ENCODE results near the gene DHX35.

DNA sequence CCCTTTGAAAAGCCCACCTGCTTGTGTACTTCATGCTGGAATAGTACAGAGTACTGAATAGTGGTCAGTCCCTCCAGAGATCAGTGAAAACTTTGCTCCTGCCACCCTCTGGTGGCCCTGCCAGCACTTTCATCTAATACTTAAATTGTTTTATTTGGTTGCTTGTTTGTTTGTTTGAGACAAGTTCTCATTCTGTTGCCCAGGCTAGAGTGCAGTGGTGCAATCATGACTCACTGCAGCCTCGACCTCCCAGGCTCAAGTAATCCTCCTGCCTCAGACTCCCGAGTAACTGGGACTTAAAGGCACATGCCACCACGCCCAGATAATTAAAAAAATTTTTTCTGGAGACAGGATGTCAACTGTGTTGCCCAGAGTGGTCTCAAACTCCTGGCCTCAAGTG is 26.9 kb upstream of the DHX35 start:
- TF ChIP-seq, protein P1, sequence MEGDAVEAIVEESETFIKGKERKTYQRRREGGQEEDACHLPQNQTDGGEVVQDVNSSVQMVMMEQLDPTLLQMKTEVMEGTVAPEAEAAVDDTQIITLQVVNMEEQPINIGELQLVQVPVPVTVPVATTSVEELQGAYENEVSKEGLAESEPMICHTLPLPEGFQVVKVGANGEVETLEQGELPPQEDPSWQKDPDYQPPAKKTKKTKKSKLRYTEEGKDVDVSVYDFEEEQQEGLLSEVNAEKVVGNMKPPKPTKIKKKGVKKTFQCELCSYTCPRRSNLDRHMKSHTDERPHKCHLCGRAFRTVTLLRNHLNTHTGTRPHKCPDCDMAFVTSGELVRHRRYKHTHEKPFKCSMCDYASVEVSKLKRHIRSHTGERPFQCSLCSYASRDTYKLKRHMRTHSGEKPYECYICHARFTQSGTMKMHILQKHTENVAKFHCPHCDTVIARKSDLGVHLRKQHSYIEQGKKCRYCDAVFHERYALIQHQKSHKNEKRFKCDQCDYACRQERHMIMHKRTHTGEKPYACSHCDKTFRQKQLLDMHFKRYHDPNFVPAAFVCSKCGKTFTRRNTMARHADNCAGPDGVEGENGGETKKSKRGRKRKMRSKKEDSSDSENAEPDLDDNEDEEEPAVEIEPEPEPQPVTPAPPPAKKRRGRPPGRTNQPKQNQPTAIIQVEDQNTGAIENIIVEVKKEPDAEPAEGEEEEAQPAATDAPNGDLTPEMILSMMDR (IDR thresholded peaks at IDR 0.05; ENCODE audit: low read depth, low read length, poor library complexity, severe bottlenecking), result peak; percentile 26
- no peak for TF ChIP-seq EZH2phosphoT487 (IDR thresholded peaks at IDR 0.05; ENCODE audit: borderline replicate concordance, low read length)

All from DOHH2 (cell line).